NCI-H524 treated with DMSO at 0.1 percent for 48 hours (cell line): Measurements from ENCODE around the gene C9orf78.

Experiments used
- DNase-seq: peaks from one replicate; lab custom pipeline; 2025; lab: John Stamatoyannopoulos, UW

Gene C9orf78

GRCh38 chr9:129841071-129841470, 6.0 kb upstream of the C9orf78 start:
- DNase-seq: no peak

GRCh38 chr9:129840034-129840433, 5.0 kb upstream of the C9orf78 start:
- no peak for DNase-seq

GRCh38 chr9:129839324-129840023, 4.4 kb upstream of the C9orf78 start:
- DNase-seq: no peak

GRCh38 chr9:129838707-129839259, 3.7 kb upstream of the C9orf78 start:
- DNase-seq: no peak

GRCh38 chr9:129836311-129837007, 1.4 kb upstream of the C9orf78 start:
- no peak for DNase-seq

- no peak for DNase-seq
Measured at GRCh38 chr9:129835860-129836223, 767 bp upstream of the C9orf78 start.

- DNase-seq: no peak
Measured at GRCh38 chr9:129834489-129835127, 467 bp downstream of the C9orf78 start.

- no peak for DNase-seq
Measured at GRCh38 chr9:129832982-129833381, 2.1 kb downstream of the C9orf78 start.

- no peak for DNase-seq
Measured at GRCh38 chr9:129828969-129829368, 6.1 kb downstream of the C9orf78 start.

GRCh38 chr9:129828051-129828450, 7.0 kb downstream of the C9orf78 start:
- DNase-seq: no peak

- DNase-seq: no peak
Measured at GRCh38 chr9:129826759-129827158, 8.3 kb downstream of the C9orf78 start.

GRCh38 chr9:129826344-129826743, 8.7 kb downstream of the C9orf78 start:
- DNase-seq: peak; percentile 43

GRCh38 chr9:129823935-129824601, 11.0 kb downstream of the C9orf78 start, which contains the start of gene TOR1A:
Gene TOR1A, minus strand, starts transcription at chr9:129824136. Its CDS starts 51 bp downstream, at chr9:129824085.
- peak; percentile 91 for DNase-seq

- DNase-seq: no peak
Measured at GRCh38 chr9:129823542-129823934, 11.5 kb downstream of the C9orf78 start.

- DNase-seq: no peak
Measured at GRCh38 chr9:129822898-129823541, 12.1 kb downstream of the C9orf78 start.

- DNase-seq: no peak
Measured at GRCh38 chr9:129816501-129817435, 18.3 kb downstream of the C9orf78 start.

GRCh38 chr9:129815278-129815677, 19.8 kb downstream of the C9orf78 start:
- no peak for DNase-seq

- no peak for DNase-seq
Measured at GRCh38 chr9:129814432-129815223, 20.4 kb downstream of the C9orf78 start.

GRCh38 chr9:129813661-129814060, 21.4 kb downstream of the C9orf78 start:
- no peak for DNase-seq

- no peak for DNase-seq
Measured at GRCh38 chr9:129812385-129812784, 22.7 kb downstream of the C9orf78 start.
